GM21576 (cell line): Measurements from ENCODE around the gene OTOP3.
"Not testable (repeated sequence)": the region's sequence is repeated elsewhere in the genome, so short reads cannot be mapped to it uniquely, and the experiment has no call there.

Experiments
- ATAC-seq: cut with Tn5 transposase; IDR thresholded peaks from one replicate; pipeline ENCODE4 v1.9.1; 2021; ENCODE audit warnings: mild to moderate bottlenecking, moderate library complexity; ENCODE audit not compliant: unreplicated experiment

The OTOP3 gene

GRCh38 chr17:74979408-74980146 lies 43.9 kb downstream of the OTOP3 start:
- ATAC-seq, result no peak

- no peak for ATAC-seq
Measured at GRCh38 chr17:74981318-74981978, 45.8 kb downstream of the OTOP3 start.

DNA sequence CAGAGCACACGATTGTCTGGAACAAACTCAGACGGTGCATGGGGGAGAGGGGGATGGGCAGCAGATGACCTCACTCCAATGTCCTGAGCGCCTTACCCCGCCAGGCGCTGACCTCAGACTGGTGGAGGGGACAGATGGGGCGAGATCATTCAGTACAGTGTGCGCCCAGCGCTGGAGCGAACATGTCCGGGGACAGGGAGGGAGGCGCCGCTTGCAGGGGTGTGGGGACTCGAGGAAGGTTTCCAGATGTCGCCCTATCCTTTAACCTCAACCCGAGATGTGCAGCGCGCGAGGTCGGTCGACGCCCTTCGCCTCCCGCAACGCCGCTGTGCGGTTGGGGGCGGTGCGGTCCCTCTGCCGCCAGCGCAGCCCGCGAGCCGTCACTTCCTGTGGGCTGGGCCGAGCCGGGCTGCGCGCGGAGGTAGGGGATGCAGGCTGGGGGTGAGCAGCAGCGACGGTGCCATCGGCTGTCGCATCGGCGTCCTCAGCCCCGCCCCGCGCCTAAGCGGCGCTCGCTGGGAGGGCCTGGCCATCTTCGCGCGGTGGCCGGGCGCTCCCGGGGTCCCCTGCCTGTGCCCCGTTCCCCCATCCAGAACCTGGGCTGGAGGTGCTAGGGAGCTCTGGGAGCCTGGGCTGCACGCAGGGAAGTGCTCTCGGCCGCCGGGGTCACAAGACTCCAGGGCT lies 46.4 kb downstream of the OTOP3 start:
- peak; percentile 50 for ATAC-seq

- ATAC-seq, result not testable (repeated sequence)
Measured at GRCh38 chr17:74982663-74983313, 47.1 kb downstream of the OTOP3 start.

DNA sequence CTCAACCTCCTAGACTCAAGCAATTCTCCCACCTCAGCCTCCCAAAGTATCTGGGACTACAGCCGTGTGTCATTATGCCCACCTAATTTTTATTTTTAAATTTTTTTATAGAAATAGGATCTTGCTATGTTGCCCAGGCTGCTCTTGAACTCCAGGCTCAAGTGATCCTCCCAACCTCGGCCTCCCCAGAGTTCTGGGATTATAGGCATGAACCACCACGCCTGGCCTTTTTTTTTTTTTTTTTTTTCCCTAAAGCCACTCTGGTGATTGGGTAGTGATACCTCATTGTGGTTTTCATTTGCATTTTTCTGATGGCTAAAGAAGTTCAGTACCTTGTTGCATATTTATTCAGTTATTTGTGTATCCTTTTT lies 50.5 kb downstream of the OTOP3 start:
- no peak for ATAC-seq

GRCh38 chr17:74987418-74987908 lies 51.8 kb downstream of the OTOP3 start, which contains the start of gene CDR2L:
TSS of gene CDR2L (plus strand) at chr17:74987632. CDS start at chr17:74988044, 412 bp downstream.
- peak; percentile 85 for ATAC-seq

DNA sequence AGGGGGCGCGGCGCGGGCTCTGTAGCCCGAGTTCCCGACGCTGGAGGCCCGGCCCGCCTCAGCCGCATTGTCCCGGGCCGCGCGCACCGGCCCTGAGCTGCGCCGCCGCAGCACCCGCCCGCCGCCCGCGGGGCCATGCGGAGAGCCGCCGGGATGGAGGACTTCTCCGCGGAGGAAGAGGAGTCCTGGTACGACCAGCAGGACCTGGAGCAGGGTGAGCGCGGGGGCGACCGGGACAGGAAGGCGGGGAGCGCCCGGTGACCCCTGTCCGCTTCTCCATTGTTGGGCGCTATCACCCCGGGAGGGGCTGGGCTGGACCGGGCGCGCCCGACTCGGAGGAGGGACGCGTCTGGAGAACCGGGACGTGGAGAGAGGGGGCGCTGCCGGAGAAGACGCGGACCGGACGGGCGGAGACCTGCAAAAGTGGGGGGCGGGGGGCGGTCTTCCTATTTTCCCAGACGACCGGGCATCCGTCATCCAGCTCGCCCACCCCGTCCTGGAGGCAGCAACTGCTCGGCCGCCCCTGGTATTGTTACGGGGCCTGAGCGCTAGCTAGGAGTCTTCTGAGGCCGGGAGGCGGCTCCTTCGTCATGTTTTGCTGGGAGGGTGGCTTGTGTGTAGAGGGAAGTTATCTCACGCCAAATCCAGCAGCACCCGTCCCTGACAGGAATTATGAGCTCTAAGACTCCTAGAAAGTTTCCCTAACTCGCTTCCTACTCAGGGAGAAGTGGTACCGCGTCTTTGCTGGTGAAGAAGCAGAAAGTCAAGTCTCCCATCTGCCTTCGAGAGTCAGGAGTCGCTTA lies 52.4 kb downstream of the OTOP3 start:
- peak; percentile 13 for ATAC-seq

- no peak for ATAC-seq
Measured at GRCh38 chr17:74990581-74991105, 54.9 kb downstream of the OTOP3 start.

- no peak for ATAC-seq
Measured at GRCh38 chr17:74992223-74992622, 56.5 kb downstream of the OTOP3 start.

GRCh38 chr17:74994440-74994839 lies 58.7 kb downstream of the OTOP3 start:
- no peak for ATAC-seq

- ATAC-seq, result no peak
Measured at GRCh38 chr17:74995847-74996246, 60.1 kb downstream of the OTOP3 start.

- no peak for ATAC-seq
Measured at GRCh38 chr17:74998783-74999182, 63.1 kb downstream of the OTOP3 start.

GRCh38 chr17:74999523-74999922 lies 63.8 kb downstream of the OTOP3 start:
- ATAC-seq, result no peak
